LNCaP clone FGC (cell line): ENCODE measurements around the gene KIAA0232.

Experiments
- DNase-seq: peaks from one replicate; pipeline ENCODE4 v3.0.0-alpha.2; 2011; ENCODE audit warnings: low read depth
- H3K4me3 ChIP-seq: 2 replicates; pipeline ENCODE4 v1.5.1; 2011; ENCODE audit warnings: mild to moderate bottlenecking, low read depth, low read length, control low read depth
- CTCF ChIP-seq: IDR thresholded peaks from 2 replicates; pipeline ENCODE4 v1.5.1; 2012; ENCODE audit warnings: mild to moderate bottlenecking; ENCODE audit not compliant: control insufficient read depth, insufficient read depth; ENCODE audit errors: extremely low read depth

The KIAA0232 gene

GRCh38 chr4:6851431-6851830 lies 68.9 kb downstream of the KIAA0232 start:
- TF ChIP-seq CTCF: no peak
- no peak overlapping the region for H3K4me3 ChIP-seq
- DNase-seq: no peak

DNA sequence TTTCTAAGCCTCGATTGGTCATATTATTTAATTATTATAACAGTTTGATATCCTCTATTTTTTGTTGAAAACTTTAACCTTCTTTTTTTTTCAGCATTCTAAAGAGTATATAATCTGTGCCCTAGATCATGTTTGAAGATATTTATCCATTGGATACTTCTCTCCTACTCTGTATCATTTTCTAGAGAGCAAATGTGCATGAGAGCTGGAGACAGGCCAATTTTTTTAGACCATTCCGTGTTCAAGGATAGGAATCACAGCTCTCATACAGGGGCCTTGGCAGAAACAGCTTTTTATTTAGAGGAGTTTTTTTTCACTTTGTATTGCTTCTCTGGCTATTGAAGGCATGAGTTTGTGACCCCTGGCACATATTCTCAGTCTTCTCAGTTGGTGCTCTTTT lies 69.4 kb downstream of the KIAA0232 start:
- no peak overlapping the region for H3K4me3 ChIP-seq
- TF ChIP-seq CTCF: no peak
- DNase-seq: no peak

DNA sequence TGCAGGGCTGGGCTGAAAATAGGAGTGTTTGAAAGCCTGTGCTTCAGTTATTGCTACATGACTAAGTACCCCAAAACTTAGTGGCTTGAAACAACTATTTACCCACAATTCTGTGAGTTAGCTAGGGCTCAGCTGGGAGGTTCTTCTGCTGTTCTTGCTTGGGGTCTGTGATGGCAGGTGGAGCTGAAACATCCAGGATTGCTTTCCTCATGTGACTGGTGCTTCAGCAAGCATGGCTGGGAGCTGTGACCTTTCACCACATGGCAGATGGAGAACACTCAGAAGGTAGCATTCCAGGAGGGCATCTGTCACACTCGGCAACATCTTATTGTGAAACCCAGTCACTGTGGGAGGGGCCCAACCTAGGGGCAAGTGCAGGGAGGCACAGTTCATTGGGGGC lies 70.1 kb downstream of the KIAA0232 start:
- DNase-seq: no peak
- no peak overlapping the region for H3K4me3 ChIP-seq
- TF ChIP-seq CTCF: no peak

DNA sequence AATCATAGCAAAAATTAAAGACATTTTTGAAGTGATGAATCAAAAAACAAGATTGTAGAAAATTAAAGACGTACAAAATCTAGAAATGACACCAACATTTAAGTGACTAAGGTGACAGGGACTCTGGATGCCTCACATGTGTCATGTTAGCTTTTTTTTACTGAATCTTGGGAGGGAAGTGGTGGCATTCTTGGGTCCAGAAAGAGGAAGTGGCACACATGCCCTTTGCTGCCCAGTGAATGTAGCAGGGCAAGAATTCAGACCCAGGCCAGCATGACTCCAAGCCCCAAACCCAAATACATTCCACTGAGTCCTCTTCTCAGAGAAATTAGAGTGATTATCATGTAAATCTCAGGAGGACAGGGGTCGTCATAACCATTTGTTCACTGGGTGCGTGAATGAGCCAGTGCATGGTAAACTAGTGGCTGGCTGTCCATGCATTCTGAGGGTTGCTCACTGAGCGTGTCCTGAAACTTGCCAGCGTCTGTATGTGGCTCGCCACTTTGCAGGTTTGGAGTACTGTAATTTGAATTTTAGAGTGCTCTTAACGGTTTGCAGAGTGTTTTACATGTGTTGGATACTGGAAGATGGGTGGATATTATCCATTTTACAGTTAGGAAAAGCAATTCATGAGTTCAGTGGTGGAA lies 71.7 kb downstream of the KIAA0232 start:
- DNase-seq: no peak
- no peak overlapping the region for H3K4me3 ChIP-seq
- TF ChIP-seq CTCF: no peak

- DNase-seq: no peak
- no peak for TF ChIP-seq CTCF
- H3K4me3 ChIP-seq: no peak overlapping the region
Observed at GRCh38 chr4:6855692-6856297, 73.3 kb downstream of the KIAA0232 start.

- no peak for TF ChIP-seq CTCF
- DNase-seq: no peak
- no peak overlapping the region for H3K4me3 ChIP-seq
Observed at GRCh38 chr4:6856391-6856790, 73.9 kb downstream of the KIAA0232 start.
